Suprapubic skin (tissue), 3 donors: ENCODE measurements around the gene RSBN1L.

Experiments
- CTCF ChIP-seq, 2 donors: fragments of 200-600 bp in 1 of 2; fragments of 450-650 bp in 1 of 2; sonication (generic) in 1 of 2; IDR thresholded peaks; one replicate each; pipeline ENCODE4 v1.5.1; 2016 to 2019; ENCODE audit warnings: antibody characterized with exemption in 2 of 2, mild to moderate bottlenecking in 1 of 2, moderate library complexity in 1 of 2
- POLR2A ChIP-seq, 2 donors: fragments of 450-650 bp; IDR thresholded peaks; one replicate each; pipeline ENCODE4 v1.6.1; 2017; ENCODE audit warnings: antibody characterized with exemption in 2 of 2, mild to moderate bottlenecking in 2 of 2, moderate library complexity in 2 of 2

- no peak for TF ChIP-seq CTCF (IDR thresholded peaks at IDR 0.05)
- TF ChIP-seq POLR2A (IDR thresholded peaks at IDR 0.05) = no peak
Observed at GRCh38 chr7:77729574-77730348, 33.5 kb downstream of the RSBN1L start.
